NCI-H1092 (cell line): ENCODE measurements around the gene EDNRB.
"Not testable (repeated sequence)": the region's sequence is repeated elsewhere in the genome, so short reads cannot be mapped to it uniquely, and the experiment has no call there.

Source experiments
- DNase-seq: peaks from one replicate; lab custom pipeline; 2025; lab: John Stamatoyannopoulos, UW

EDNRB gene

GRCh38 chr13:77896977-77897376, 21.7 kb downstream of the EDNRB start:
- no peak for DNase-seq

- DNase-seq: no peak
Measured at GRCh38 chr13:77896536-77896935, 22.1 kb downstream of the EDNRB start.

GRCh38 chr13:77894743-77895142, 23.9 kb downstream of the EDNRB start:
- no peak for DNase-seq

- DNase-seq: no peak
Measured at GRCh38 chr13:77893066-77893465, 25.6 kb downstream of the EDNRB start.

GRCh38 chr13:77892491-77892890, 26.1 kb downstream of the EDNRB start:
- no peak for DNase-seq

GRCh38 chr13:77891486-77891885, 27.1 kb downstream of the EDNRB start:
- no peak for DNase-seq

- DNase-seq: no peak
Measured at GRCh38 chr13:77891041-77891440, 27.6 kb downstream of the EDNRB start.

- no peak for DNase-seq
Measured at GRCh38 chr13:77883328-77883727, 35.3 kb downstream of the EDNRB start.

- DNase-seq: no peak
Measured at GRCh38 chr13:77878190-77878589, 40.4 kb downstream of the EDNRB start.

GRCh38 chr13:77876176-77876575, 42.5 kb downstream of the EDNRB start:
- no peak for DNase-seq

- DNase-seq: no peak
Measured at GRCh38 chr13:77874406-77874805, 44.2 kb downstream of the EDNRB start.

GRCh38 chr13:77872995-77873394, 45.6 kb downstream of the EDNRB start:
- no peak for DNase-seq

- no peak for DNase-seq
Measured at GRCh38 chr13:77871596-77871995, 47.0 kb downstream of the EDNRB start.

- DNase-seq: no peak
Measured at GRCh38 chr13:77868717-77869116, 49.9 kb downstream of the EDNRB start.

- no peak for DNase-seq
Measured at GRCh38 chr13:77866971-77867370, 51.7 kb downstream of the EDNRB start.

- no peak for DNase-seq
Measured at GRCh38 chr13:77865622-77866021, 53.0 kb downstream of the EDNRB start.

- no peak for DNase-seq
Measured at GRCh38 chr13:77863144-77863543, 55.5 kb downstream of the EDNRB start.

GRCh38 chr13:77861741-77862140, 56.9 kb downstream of the EDNRB start:
- DNase-seq: no peak

- DNase-seq: no peak
Measured at GRCh38 chr13:77860507-77860981, 58.1 kb downstream of the EDNRB start.

- DNase-seq: no peak
Measured at GRCh38 chr13:77859450-77859849, 59.2 kb downstream of the EDNRB start.

- DNase-seq: no peak
Measured at GRCh38 chr13:77857531-77858209, 61.0 kb downstream of the EDNRB start.

GRCh38 chr13:77853703-77854102, 64.9 kb downstream of the EDNRB start:
- no peak for DNase-seq

- DNase-seq: not testable (repeated sequence)
Measured at GRCh38 chr13:77848050-77848449, 70.6 kb downstream of the EDNRB start.

GRCh38 chr13:77846173-77846572, 72.5 kb downstream of the EDNRB start:
- DNase-seq: no peak
